Mononuclear cell (primary cell): ENCODE measurements around the gene SMIM36. TPM values are rescaled to one million over a fixed set of nuclear protein-coding genes. Genes with fewer than 3 reads are reported as not detected.
"Not testable (repeated sequence)": the region's sequence is repeated elsewhere in the genome, so short reads cannot be mapped to it uniquely, and the experiment has no call there.

ENCODE experiments used
- H3K27me3 ChIP-seq: 2 replicates; pipeline ENCODE4 v1.6.0; 2011; ENCODE audit warnings: low read length, control low read depth; ENCODE audit not compliant: insufficient read depth
- H3K4me1 ChIP-seq: 2 replicates; pipeline ENCODE4 v1.5.1; 2011; ENCODE audit warnings: mild to moderate bottlenecking, low read length, control low read depth; ENCODE audit not compliant: insufficient read depth
- H3K4me3 ChIP-seq: 2 replicates; pipeline ENCODE4 v1.5.1; 2011; ENCODE audit warnings: mild to moderate bottlenecking, low read length, moderate library complexity
- H3K9me3 ChIP-seq: 2 replicates; pipeline ENCODE4 v1.5.1; 2011; ENCODE audit warnings: low read depth, mild to moderate bottlenecking, control low read depth, low read length
- total RNA-seq: library from RNA; depleted of rRNA; stranded (reverse); fragments of >200 nt; gene quantifications from one replicate; pipeline ENCODE4 v1.2.3, GENCODE V29; 2012

The SMIM36 gene
- total RNA-seq, 1 donor = not detected

GRCh38 chr17:55453839-55454557, 57.3 kb downstream of the SMIM36 start:
- no peaks in the 10 kb centered on the region for H3K27me3 ChIP-seq

GRCh38 chr17:55452139-55452790, 59.0 kb downstream of the SMIM36 start:
- Histone ChIP-seq H3K4me1 (no peaks in the 10 kb centered on the region), H3K27me3 (no peaks in the 10 kb centered on the region), H3K4me3 (no peak overlapping the region), H3K9me3 (no peaks in the 10 kb centered on the region)

More at GRCh38 chr17:55453839-55454557, 57.3 kb downstream of the SMIM36 start:
- H3K4me3 ChIP-seq = no peak overlapping the region
- H3K4me1 ChIP-seq = no peaks in the 10 kb centered on the region
- no peaks in the 10 kb centered on the region for H3K9me3 ChIP-seq

- H3K4me1 ChIP-seq = no peaks in the 10 kb centered on the region
- no peak overlapping the region for H3K4me3 ChIP-seq
- no peaks in the 10 kb centered on the region for H3K27me3 ChIP-seq
- no peaks in the 10 kb centered on the region for H3K9me3 ChIP-seq
Observed at GRCh38 chr17:55451758-55452138, 59.5 kb downstream of the SMIM36 start.

DNA sequence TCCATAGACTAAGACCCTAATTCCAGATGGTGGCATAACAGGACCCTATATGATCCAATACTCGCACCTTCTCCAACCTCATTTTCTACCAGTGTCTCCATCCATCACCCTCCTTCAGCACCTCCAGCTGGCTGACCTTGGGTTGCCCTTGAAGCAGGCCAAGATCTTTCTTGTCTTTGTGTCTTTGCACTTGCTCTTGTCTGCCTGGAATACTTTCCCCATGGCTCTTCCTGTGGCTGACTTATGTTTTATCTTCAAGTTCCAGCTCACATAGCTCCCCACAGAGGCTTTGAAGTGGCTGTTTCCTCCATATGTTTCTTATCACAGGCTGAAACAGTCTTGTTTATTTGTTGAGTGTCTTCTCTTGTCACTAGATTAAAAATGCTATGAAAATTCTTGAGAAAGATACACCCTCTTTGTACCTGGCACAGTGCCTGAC, 60.0 kb downstream of the SMIM36 start:
- Histone ChIP-seq H3K4me3 (no peak overlapping the region), H3K27me3 (no peaks in the 10 kb centered on the region), H3K9me3 (no peaks in the 10 kb centered on the region), H3K4me1 (no peaks in the 10 kb centered on the region)

- Histone ChIP-seq H3K9me3 (no peaks in the 10 kb centered on the region), H3K27me3 (no peaks in the 10 kb centered on the region), H3K4me3 (no peak overlapping the region), H3K4me1 (peaks cover 2% of the 10 kb centered on the region)
Observed at GRCh38 chr17:55450232-55450825, 60.9 kb downstream of the SMIM36 start.

DNA sequence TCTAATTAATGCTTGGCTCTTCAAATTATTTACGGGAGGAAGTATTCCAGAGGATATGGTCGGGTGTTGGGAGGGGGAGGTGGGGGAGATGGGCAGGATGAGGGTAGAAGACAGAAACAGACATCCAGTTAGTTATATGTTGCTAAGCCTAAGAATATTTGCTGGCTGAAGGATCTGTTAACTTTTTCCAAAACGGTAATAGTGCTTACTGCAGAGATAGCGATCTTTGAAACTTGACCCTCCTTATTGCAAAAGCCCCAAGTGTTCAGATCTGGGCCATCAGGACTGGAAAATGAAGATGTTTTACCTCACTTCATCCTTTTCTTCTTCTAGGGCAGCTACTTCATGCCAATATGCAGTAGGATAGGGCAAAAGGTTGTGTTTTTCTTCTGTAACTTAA, 62.6 kb downstream of the SMIM36 start:
- H3K4me3 ChIP-seq = no peak overlapping the region
- peaks cover 12% of the 10 kb centered on the region for H3K4me1 ChIP-seq
- no peaks in the 10 kb centered on the region for H3K27me3 ChIP-seq
- no peaks in the 10 kb centered on the region for H3K9me3 ChIP-seq

DNA sequence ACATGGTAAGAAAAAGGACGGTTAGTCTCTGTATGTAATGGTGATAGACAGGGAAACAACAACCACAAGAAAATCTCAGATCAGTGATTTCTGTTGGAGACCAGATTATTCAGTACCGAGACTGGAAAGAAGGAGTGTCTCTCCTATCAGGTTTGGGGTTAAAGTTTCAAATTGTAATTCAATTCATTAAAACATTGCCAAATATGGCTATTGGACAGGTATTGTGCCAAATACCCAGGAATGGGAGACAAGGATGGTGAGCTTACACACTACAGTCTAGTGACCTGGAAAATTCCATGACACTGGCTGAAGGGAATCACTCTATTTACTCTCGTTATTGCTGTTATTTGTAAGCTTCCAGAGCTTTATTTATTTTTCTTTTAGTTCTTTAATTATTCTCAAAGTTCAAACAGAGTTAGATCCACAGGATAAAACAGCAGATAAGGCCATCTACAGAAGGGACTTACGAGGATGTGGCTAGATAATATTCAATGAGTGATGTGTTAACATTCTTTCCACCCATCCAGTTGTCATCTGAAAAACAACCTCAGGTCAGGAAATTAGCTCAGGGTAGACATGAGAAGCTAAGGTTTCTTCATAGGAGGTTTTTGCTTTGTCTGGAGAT, 64.6 kb downstream of the SMIM36 start:
- H3K9me3 ChIP-seq = no peaks in the 10 kb centered on the region
- no peaks in the 10 kb centered on the region for H3K27me3 ChIP-seq
- peaks cover 12% of the 10 kb centered on the region for H3K4me1 ChIP-seq
- H3K4me3 ChIP-seq = no peak overlapping the region

- peaks cover 12% of the 10 kb centered on the region for H3K4me1 ChIP-seq
- not testable (repeated sequence) for H3K9me3 ChIP-seq, H3K27me3 ChIP-seq, H3K4me3 ChIP-seq
Observed at GRCh38 chr17:55446004-55446403, 65.2 kb downstream of the SMIM36 start.

DNA sequence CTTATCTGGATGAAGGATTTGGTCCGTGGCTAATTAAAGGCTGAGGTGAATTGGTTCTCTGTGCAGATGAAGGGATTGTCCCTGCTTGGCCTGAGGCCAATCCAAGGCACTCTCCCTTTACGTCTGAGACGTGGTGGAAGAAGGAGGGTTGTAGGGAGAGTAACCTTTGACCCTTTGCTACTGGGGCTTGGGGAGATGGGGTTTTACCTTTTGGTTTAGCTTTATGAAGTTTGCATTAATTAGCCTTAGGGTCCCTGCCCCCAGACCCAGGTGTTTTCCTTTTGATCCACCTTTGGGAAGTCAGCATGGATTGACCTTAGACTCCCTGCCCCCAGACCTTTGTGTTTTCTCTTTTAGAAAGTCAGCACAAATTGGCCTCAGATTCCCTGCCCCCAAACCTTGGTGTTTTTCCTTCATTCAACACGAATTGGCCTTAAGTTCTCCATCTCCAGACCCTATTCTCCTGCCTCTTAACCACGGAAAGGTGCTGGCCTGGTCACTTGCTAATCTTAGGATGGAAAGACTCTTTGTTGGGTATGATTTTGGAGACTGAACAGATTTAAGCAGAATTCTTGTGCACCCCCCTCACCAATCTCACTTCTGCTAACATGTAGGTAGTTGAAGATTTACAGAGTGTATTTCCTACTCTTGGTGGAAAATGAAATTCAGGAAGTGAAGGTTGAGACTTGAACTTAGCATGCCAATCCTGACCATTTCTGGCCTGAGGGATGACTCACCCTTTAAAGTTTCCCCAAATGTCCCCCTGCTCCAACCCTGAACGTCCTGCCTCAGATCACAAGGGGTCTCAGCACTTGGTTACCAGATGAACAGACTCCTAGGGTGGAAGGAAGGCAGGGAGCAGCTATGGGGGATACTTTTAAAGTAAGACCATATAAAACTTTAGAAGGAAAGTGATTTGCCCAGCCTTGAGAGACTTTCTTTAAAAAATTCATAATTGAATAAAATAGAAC, 66.5 kb downstream of the SMIM36 start:
- no peak overlapping the region for H3K4me3 ChIP-seq
- no peaks in the 10 kb centered on the region for H3K27me3 ChIP-seq
- peaks cover 12% of the 10 kb centered on the region for H3K4me1 ChIP-seq

DNA sequence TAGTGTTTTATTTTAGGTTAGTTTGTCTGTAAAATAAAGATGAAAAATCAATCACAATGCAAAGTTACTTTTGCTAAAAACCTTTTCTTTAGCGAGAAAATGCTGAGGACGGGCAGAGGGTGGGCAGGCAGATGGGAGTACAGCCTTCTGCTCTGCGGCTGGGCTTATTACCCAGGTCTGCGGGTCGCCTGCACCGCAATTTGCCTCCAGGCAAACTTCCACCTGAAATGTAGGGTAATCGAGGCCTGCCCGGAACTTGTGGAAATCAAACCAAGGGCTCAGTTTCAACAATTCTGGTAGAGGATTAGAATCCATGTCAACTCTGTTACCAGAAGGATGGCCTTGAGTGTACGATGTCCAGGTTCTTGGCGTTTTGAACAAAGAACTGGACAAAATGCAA, 67.3 kb downstream of the SMIM36 start:
- Histone ChIP-seq H3K9me3 (no peaks in the 10 kb centered on the region), H3K4me3 (no peak overlapping the region), H3K4me1 (peaks cover 12% of the 10 kb centered on the region), H3K27me3 (no peaks in the 10 kb centered on the region)

More for the DNA sequence above, 66.5 kb downstream of the SMIM36 start:
- H3K9me3 ChIP-seq = no peaks in the 10 kb centered on the region

- Histone ChIP-seq H3K27me3 (no peaks in the 10 kb centered on the region), H3K4me1 (peaks cover 12% of the 10 kb centered on the region), H3K9me3 (no peaks in the 10 kb centered on the region), H3K4me3 (no peak overlapping the region)
Observed at GRCh38 chr17:55442953-55443683, 68.1 kb downstream of the SMIM36 start.

DNA sequence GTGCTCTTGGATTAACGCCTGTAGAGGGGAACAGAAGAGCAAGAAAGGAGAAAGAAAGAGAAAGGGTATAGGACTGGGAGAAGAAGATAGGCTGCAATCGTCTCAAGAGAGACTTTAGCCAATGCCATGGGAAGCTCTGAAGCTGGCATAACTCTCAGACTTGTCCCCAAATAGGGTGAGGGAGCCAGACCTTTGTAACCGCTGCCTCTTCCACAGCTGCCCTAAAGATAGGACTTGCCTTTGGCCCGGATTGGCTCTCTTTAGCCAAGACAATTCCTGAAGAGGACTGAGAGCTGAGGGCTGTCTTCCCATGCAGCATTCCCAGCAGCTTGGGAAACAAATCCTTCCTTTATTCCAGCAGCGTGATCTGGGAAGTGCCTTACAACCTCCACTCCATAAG, 68.8 kb downstream of the SMIM36 start:
- peaks cover 15% of the 10 kb centered on the region for H3K4me1 ChIP-seq
- H3K4me3 ChIP-seq = no peak overlapping the region
- H3K9me3 ChIP-seq = no peaks in the 10 kb centered on the region
- H3K27me3 ChIP-seq = no peaks in the 10 kb centered on the region

- H3K4me1 ChIP-seq = peaks cover 24% of the 10 kb centered on the region
- no peaks in the 10 kb centered on the region for H3K27me3 ChIP-seq
- no peak overlapping the region for H3K4me3 ChIP-seq
- no peaks in the 10 kb centered on the region for H3K9me3 ChIP-seq
Observed at GRCh38 chr17:55441544-55441943, 69.7 kb downstream of the SMIM36 start.

DNA sequence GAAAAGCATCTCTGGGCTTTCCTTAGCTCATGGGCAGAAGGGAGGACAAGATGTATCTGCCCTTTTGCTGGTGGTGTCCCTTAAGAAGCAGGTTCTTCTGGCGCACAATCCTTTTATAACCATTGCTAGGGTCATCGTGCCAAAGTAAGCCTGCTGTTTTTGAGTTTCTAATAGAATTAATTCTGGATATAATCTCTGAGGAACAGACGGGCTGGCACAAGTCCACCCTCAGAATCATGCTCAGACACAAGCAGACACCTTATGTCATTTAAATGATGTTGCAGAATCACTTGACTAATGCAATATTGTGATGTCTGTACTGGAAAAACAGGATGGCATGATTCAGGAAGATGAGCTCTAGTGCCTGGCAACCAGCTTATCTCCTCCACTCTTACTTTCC, 70.9 kb downstream of the SMIM36 start:
- H3K27me3 ChIP-seq = no peaks in the 10 kb centered on the region
- H3K4me1 ChIP-seq = peaks cover 25% of the 10 kb centered on the region
- no peak overlapping the region for H3K4me3 ChIP-seq
- no peaks in the 10 kb centered on the region for H3K9me3 ChIP-seq
